ENCODE results near the gene FLT3LG.

FLT3LG gene

GRCh38 chr19:49489601-49490167 lies 15.7 kb downstream of the FLT3LG start:
- no peak for DNase-seq

- DNase-seq = no peak
Observed at GRCh38 chr19:49490287-49491029, 16.4 kb downstream of the FLT3LG start.

GRCh38 chr19:49491030-49491803 lies 17.2 kb downstream of the FLT3LG start:
- DNase-seq = no peak

GRCh38 chr19:49491804-49492572 lies 18.0 kb downstream of the FLT3LG start:
- DNase-seq = no peak

GRCh38 chr19:49492573-49493405 lies 18.8 kb downstream of the FLT3LG start:
- peak; percentile 14 for DNase-seq

- DNase-seq = no peak
Observed at GRCh38 chr19:49496574-49497008, 22.6 kb downstream of the FLT3LG start.

GRCh38 chr19:49497047-49497788 lies 23.2 kb downstream of the FLT3LG start:
- peak; percentile 16 for DNase-seq

GRCh38 chr19:49497789-49498103 lies 23.7 kb downstream of the FLT3LG start:
- no peak for DNase-seq

GRCh38 chr19:49498475-49498874 lies 24.5 kb downstream of the FLT3LG start:
- no peak for DNase-seq

GRCh38 chr19:49499030-49499670 lies 25.1 kb downstream of the FLT3LG start:
- DNase-seq = no peak

GRCh38 chr19:49502866-49503581 lies 29.0 kb downstream of the FLT3LG start:
- DNase-seq = peak; percentile 65

GRCh38 chr19:49503582-49503962 lies 29.6 kb downstream of the FLT3LG start:
- DNase-seq = no peak

- DNase-seq = peak; percentile 56
Observed at GRCh38 chr19:49506575-49507105, 32.6 kb downstream of the FLT3LG start.

GRCh38 chr19:49507803-49508494 lies 33.9 kb downstream of the FLT3LG start:
- DNase-seq = no peak

GRCh38 chr19:49512970-49513745 lies 39.1 kb downstream of the FLT3LG start:
- DNase-seq = peak; percentile 36

- no peak for DNase-seq
Observed at GRCh38 chr19:49513746-49514118, 39.7 kb downstream of the FLT3LG start.

- DNase-seq = no peak
Observed at GRCh38 chr19:49514151-49514550, 40.1 kb downstream of the FLT3LG start.

- DNase-seq = no peak
Observed at GRCh38 chr19:49515767-49516166, 41.8 kb downstream of the FLT3LG start.

GRCh38 chr19:49518033-49518432 lies 44.0 kb downstream of the FLT3LG start:
- DNase-seq = no peak

Measured in NCI-H1105 treated with DMSO at 0.1 percent for 48 hours (cell line).